ENCODE data around the gene CUX1.

DNA sequence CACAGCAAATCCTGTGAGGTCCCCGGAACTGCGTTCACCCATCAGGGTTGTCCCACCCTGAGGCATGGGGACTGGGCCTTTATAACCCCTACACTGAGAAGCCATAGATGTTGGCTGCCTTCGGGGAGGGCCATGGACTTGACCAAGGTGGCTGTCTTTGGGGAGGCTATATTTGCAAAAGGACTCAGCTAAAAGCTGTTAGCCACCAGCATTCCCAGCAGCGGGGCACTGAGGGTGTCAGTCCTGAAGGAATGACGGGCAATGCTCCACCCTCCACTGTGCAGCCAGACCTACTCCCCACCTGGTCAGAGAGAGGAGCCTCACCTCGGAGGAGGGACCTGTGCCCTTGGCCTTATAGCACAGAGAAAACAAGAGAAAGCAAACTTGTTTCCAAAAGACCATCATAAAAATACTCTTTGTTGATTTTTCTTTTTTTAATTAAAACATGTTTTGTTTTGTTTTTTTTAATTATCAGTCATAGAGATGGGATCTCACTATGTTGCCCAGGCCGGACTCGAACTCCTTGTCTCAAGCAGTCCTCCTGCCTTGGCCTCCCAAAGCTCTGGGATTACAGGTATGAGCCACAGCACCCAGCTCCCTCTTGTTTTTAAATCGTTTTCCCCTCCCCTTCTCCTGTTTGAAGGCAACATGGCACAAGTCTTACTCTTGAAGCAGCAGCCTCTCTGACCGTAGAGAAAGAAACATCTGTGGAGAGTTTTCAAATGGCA lies 26.7 kb upstream of the CUX1 start:
- TF ChIP-seq POLR2A (IDR thresholded peaks at IDR 0.05; ENCODE audit: low read depth, low read length) (no peak), TAF1 (IDR thresholded peaks at IDR 0.05; ENCODE audit: low read depth, low read length) (no peak), POLR2AphosphoS5 (IDR thresholded peaks at IDR 0.05; ENCODE audit: low read depth, low read length) (no peak)

Measured in GM12891 (cell line).